ENCODE data around the gene TMEM158. TPM values are rescaled to one million over a fixed set of nuclear protein-coding genes. Genes with fewer than 3 reads are reported as not detected.

The TMEM158 gene
- total RNA-seq, 2 experiments from 2014 or later, result not detected

DNA sequence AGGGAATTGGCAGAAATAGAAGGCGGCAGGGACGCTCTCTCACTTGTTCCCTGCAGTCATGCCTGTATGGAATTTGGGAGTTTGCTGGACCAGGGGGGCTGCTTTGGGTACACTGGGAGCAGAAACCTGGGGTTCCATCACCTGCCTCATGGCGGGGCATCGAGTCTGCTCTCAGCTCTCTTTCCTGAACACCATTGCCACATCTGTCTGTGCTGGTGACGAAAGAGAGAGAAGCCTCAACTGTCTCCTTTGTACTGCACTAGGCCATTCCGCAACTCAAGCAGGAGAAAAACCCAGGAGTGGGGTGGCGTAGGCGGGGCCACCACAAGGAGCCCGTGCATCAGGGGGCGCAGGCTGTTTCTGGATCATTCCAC is 14.0 kb downstream of the TMEM158 start:
- Histone ChIP-seq H3K36me3 (ENCODE audit: insufficient read depth, low read length) (no peaks in the 10 kb centered on the region), H3K27ac (ENCODE audit: low read depth in 1 of 2, low read length in 2 of 2) (no peak overlapping the region), H3K9me3 (ENCODE audit: control insufficient read depth in 1 of 2, insufficient read depth in 1 of 2, low read length in 2 of 2) (no peaks in the 10 kb centered on the region), H3K4me1 (ENCODE audit: insufficient read depth, low read length) (peaks cover 17% of the 10 kb centered on the region), H3K27me3 (ENCODE audit: control insufficient read depth in 1 of 2, insufficient read depth in 2 of 2, low read length in 2 of 2) (peaks cover 4 to 10% of the 10 kb centered on the region in 2 experiments), H3K4me3 (ENCODE audit: low read length) (no peak overlapping the region)
- intact Hi-C loops (cut with DNase I, micrococcal nuclease), result loop anchor here in 1 of 2 experiments (10.0 kb wide), 1 partner anchor 677 kb away; no protein-coding TSS in a partner anchor
- ATAC-seq (ENCODE audit: poor library complexity) (no peak), DNase-seq (no peak)
- TF ChIP-seq, protein P1, sequence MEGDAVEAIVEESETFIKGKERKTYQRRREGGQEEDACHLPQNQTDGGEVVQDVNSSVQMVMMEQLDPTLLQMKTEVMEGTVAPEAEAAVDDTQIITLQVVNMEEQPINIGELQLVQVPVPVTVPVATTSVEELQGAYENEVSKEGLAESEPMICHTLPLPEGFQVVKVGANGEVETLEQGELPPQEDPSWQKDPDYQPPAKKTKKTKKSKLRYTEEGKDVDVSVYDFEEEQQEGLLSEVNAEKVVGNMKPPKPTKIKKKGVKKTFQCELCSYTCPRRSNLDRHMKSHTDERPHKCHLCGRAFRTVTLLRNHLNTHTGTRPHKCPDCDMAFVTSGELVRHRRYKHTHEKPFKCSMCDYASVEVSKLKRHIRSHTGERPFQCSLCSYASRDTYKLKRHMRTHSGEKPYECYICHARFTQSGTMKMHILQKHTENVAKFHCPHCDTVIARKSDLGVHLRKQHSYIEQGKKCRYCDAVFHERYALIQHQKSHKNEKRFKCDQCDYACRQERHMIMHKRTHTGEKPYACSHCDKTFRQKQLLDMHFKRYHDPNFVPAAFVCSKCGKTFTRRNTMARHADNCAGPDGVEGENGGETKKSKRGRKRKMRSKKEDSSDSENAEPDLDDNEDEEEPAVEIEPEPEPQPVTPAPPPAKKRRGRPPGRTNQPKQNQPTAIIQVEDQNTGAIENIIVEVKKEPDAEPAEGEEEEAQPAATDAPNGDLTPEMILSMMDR (IDR thresholded peaks at IDR 0.05), result no peak
- Mint-ChIP-seq H3K36me3 (ENCODE audit: low read depth) (no peaks in the 10 kb centered on the region), H3K9me3 (no peaks in the 10 kb centered on the region), H3K4me3 (no peak overlapping the region), H3K4me1 (ENCODE audit: low read depth) (peaks cover 25% of the 10 kb centered on the region), H3K27me3 (peaks cover 5% of the 10 kb centered on the region), H3K27ac (no peak overlapping the region)
- POLR2A ChIA-PET, result no interaction called here
- CTCF ChIA-PET, result interaction anchor here (5.1 kb wide), 1 partner anchor 171 kb away, joined by 56 read pairs; no protein-coding TSS in a partner anchor

GRCh38 chr3:45211466-45212094 is 14.5 kb downstream of the TMEM158 start:
- H3K9me3 Mint-ChIP-seq, result no peaks in the 10 kb centered on the region
- intact Hi-C loops (cut with DNase I, micrococcal nuclease), result loop anchor here in 1 of 2 experiments (2.0 to 10.0 kb wide), 2 partner anchors 445 to 677 kb away; no protein-coding TSS in a partner anchor
- POLR2A ChIA-PET, result interaction anchor here (1.8 kb wide), 1 partner anchor 14 kb away, joined by 5 read pairs; no protein-coding TSS in a partner anchor
- peaks cover 17% of the 10 kb centered on the region for H3K4me1 ChIP-seq (ENCODE audit: insufficient read depth, low read length)
- H3K4me3 ChIP-seq (ENCODE audit: low read length), result no peak overlapping the region
- TF ChIP-seq, protein P1 (IDR thresholded peaks at IDR 0.05), result no peak
- CTCF ChIA-PET, result interaction anchor here (1.3 to 5.1 kb wide), 5 partner anchors 44 to 175 kb away, joined by 4 to 56 read pairs (median 10); no protein-coding TSS in a partner anchor
- peaks cover 25% of the 10 kb centered on the region for H3K4me1 Mint-ChIP-seq (ENCODE audit: low read depth)
- H3K4me3 Mint-ChIP-seq, result no peak overlapping the region
- H3K36me3 Mint-ChIP-seq (ENCODE audit: low read depth), result no peaks in the 10 kb centered on the region
- H3K27me3 ChIP-seq (ENCODE audit: control insufficient read depth in 1 of 2, insufficient read depth in 2 of 2, low read length in 2 of 2), result peaks cover 4 to 10% of the 10 kb centered on the region in 2 experiments
- no peak overlapping the region for H3K27ac Mint-ChIP-seq
- no peaks in the 10 kb centered on the region for H3K36me3 ChIP-seq (ENCODE audit: insufficient read depth, low read length)
- DNase-seq, result no peak
- H3K9me3 ChIP-seq (ENCODE audit: control insufficient read depth in 1 of 2, insufficient read depth in 1 of 2, low read length in 2 of 2), result no peaks in the 10 kb centered on the region
- ATAC-seq (ENCODE audit: poor library complexity), result no peak
- H3K27ac ChIP-seq (ENCODE audit: low read depth in 1 of 2, low read length in 2 of 2), result no peak overlapping the region
- H3K27me3 Mint-ChIP-seq, result peaks cover 5% of the 10 kb centered on the region

GRCh38 chr3:45210308-45211041 is 15.6 kb downstream of the TMEM158 start:
- Mint-ChIP-seq H3K9me3 (no peaks in the 10 kb centered on the region), H3K36me3 (ENCODE audit: low read depth) (no peaks in the 10 kb centered on the region), H3K27me3 (peaks cover 5% of the 10 kb centered on the region), H3K4me1 (ENCODE audit: low read depth) (peaks cover 25% of the 10 kb centered on the region), H3K27ac (no peak overlapping the region), H3K4me3 (no peak overlapping the region)
- POLR2A ChIA-PET, result interaction anchor here (1.1 to 3.2 kb wide), 4 partner anchors 15 to 172 kb away, joined by 3 to 20 read pairs (median 8); no protein-coding TSS in a partner anchor
- Histone ChIP-seq H3K36me3 (ENCODE audit: insufficient read depth, low read length) (no peaks in the 10 kb centered on the region), H3K9me3 (ENCODE audit: control insufficient read depth in 1 of 2, insufficient read depth in 1 of 2, low read length in 2 of 2) (no peaks in the 10 kb centered on the region), H3K27ac (ENCODE audit: low read depth in 1 of 2, low read length in 2 of 2) (no peak overlapping the region), H3K4me1 (ENCODE audit: insufficient read depth, low read length) (peaks cover 17% of the 10 kb centered on the region), H3K4me3 (ENCODE audit: low read length) (no peak overlapping the region), H3K27me3 (ENCODE audit: control insufficient read depth in 1 of 2, insufficient read depth in 2 of 2, low read length in 2 of 2) (peaks cover 4 to 10% of the 10 kb centered on the region in 2 experiments)
- CTCF ChIA-PET, result interaction anchor here (0.6 to 5.1 kb wide), 13 partner anchors 43 to 1328 kb away, joined by 3 to 56 read pairs (median 4); no protein-coding TSS in a partner anchor
- intact Hi-C loops (cut with DNase I, micrococcal nuclease), result loop anchor here (1.0 to 10.0 kb wide), 5 partner anchors 131 to 676 kb away; no protein-coding TSS in a partner anchor
- TF ChIP-seq, protein P1 (IDR thresholded peaks at IDR 0.05), result peak; percentile 85
- ATAC-seq (ENCODE audit: poor library complexity) (peak; percentile 98), DNase-seq (peak; percentile 76 to 90 (median 81))
